HFFc6 (cell line): ENCODE measurements around the gene NDUFS4. TPM values are rescaled to one million over a fixed set of nuclear protein-coding genes. Genes with fewer than 3 reads are reported as not detected.

Source experiments
- DNase-seq: peaks from one replicate; pipeline ENCODE4 v3.0.0-alpha.2; 2018
- H3K27ac Mint-ChIP-seq: 2 replicates; pipeline ENCODE4 v1.8.0; 2020; ENCODE audit warnings: mild to moderate bottlenecking, mixed read lengths
- H3K27me3 Mint-ChIP-seq: 2 replicates; pipeline ENCODE4 v1.8.0; 2021; ENCODE audit warnings: mild to moderate bottlenecking, moderate library complexity, mixed read lengths; ENCODE audit not compliant: insufficient read depth
- H3K36me3 Mint-ChIP-seq: 2 replicates; pipeline ENCODE4 v1.8.0; 2021; ENCODE audit warnings: low read depth, mixed read lengths
- H3K4me1 Mint-ChIP-seq: 2 replicates; pipeline ENCODE4 v1.8.0; 2020; ENCODE audit warnings: low read depth, mixed read lengths
- H3K4me3 Mint-ChIP-seq: 2 replicates; pipeline ENCODE4 v1.8.0; 2020; ENCODE audit warnings: mild to moderate bottlenecking, moderate library complexity, mixed read lengths
- H3K9me3 Mint-ChIP-seq: 2 replicates; pipeline ENCODE4 v1.8.0; 2020; ENCODE audit warnings: mild to moderate bottlenecking, mixed read lengths
- total RNA-seq, 6 experiments: library from RNA; stranded (reverse); fragmentation: NEBNext Ultra II Directional; extraction: Animal tissue kit (Norgen Biotek cat#: 25700); gene quantifications; 2 replicates in 1 of 6; 3 replicates in 5 of 6; pipeline ENCODE4 v1.2.3, GENCODE V29; 2021
- TF ChIP-seq, protein P1 (sequence below): fragments of 200-600 bp; sonication (generic); IDR thresholded peaks from 2 replicates; pipeline ENCODE4 v1.5.0; 2021; ENCODE audit warnings: antibody characterized with exemption, mild to moderate bottlenecking

The NDUFS4 gene
- total RNA-seq, 6 experiments from 2014 or later, result 93.7 to 116 (median 105) TPM

DNA sequence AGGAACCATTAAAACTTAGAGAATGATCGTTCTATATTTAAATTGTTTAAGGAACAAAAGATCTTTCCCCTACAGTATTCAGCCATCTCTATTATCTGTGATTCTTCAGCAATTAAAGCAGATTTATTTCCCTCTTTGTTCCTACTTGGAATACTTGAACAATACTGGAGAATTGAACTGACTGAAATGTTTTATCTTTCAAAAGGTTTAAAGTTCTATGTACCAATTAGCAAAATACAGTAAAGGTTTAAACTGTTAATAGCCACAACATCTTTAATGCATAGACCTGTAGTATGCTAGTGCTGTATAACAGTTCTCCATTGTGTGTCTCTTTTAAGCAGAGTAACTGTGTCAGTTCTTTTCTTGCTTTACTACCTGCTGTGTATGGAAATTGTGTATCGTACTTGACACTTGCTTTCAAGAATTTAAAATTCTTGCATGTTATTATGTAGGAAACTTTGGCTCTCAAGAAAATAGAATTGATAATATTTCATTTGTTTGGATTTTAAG lies 54.0 kb downstream of the NDUFS4 start:
- Mint-ChIP-seq H3K27me3 (no peaks in the 10 kb centered on the region), H3K4me1 (no peaks in the 10 kb centered on the region), H3K4me3 (no peak overlapping the region)

DNA sequence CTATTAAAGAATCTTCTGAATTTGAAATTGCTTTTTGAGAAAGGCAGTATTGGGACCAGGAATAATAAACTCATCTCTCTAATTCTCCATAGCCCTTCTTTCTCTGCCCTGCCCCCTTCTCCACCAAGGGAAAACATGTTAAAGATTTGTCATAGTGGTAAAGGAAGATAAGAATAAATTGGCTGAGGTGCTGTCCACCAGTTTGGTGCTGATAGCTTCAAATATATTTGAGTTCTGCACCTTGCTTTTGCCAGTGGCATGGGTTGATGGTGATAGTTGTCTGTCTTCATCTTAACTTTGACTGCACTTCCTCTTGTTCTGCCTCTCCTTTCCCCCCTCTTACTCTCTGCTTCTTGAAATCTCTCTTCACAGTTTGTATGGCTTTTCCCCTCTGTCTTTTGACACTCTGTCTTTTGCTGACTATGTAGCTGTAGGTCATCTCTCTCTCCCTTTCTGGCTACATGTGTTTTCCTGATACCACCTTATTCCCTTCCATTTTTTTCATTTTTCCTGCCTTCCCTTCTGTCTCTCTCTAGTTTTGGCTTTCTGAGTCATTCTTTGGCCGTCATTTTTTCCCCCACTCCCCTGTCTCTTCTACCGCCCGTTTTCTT lies 56.6 kb downstream of the NDUFS4 start:
- no peaks in the 10 kb centered on the region for H3K27me3 Mint-ChIP-seq
- TF ChIP-seq, protein P1, sequence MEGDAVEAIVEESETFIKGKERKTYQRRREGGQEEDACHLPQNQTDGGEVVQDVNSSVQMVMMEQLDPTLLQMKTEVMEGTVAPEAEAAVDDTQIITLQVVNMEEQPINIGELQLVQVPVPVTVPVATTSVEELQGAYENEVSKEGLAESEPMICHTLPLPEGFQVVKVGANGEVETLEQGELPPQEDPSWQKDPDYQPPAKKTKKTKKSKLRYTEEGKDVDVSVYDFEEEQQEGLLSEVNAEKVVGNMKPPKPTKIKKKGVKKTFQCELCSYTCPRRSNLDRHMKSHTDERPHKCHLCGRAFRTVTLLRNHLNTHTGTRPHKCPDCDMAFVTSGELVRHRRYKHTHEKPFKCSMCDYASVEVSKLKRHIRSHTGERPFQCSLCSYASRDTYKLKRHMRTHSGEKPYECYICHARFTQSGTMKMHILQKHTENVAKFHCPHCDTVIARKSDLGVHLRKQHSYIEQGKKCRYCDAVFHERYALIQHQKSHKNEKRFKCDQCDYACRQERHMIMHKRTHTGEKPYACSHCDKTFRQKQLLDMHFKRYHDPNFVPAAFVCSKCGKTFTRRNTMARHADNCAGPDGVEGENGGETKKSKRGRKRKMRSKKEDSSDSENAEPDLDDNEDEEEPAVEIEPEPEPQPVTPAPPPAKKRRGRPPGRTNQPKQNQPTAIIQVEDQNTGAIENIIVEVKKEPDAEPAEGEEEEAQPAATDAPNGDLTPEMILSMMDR, result no peak
- no peak for DNase-seq
- no peak overlapping the region for H3K27ac Mint-ChIP-seq
- no peak overlapping the region for H3K4me3 Mint-ChIP-seq
- H3K9me3 Mint-ChIP-seq, result no peaks in the 10 kb centered on the region
- H3K36me3 Mint-ChIP-seq, result peaks cover 1% of the 10 kb centered on the region
- H3K4me1 Mint-ChIP-seq, result no peaks in the 10 kb centered on the region

More for the DNA sequence above, 54.0 kb downstream of the NDUFS4 start:
- DNase-seq, result no peak
- H3K27ac Mint-ChIP-seq, result no peak overlapping the region
- H3K9me3 Mint-ChIP-seq, result no peaks in the 10 kb centered on the region
- TF ChIP-seq, protein P1, result no peak
- H3K36me3 Mint-ChIP-seq, result peaks cover 7% of the 10 kb centered on the region; the same call in 1 of the 2 replicates

- H3K36me3 Mint-ChIP-seq, result peaks cover 36% of the 10 kb centered on the region
- H3K9me3 Mint-ChIP-seq, result peaks cover 20% of the 10 kb centered on the region; the same call in 1 of the 2 replicates
- no peak for DNase-seq
- H3K4me1 Mint-ChIP-seq, result peaks cover 7% of the 10 kb centered on the region; the same call in 1 of the 2 replicates
- no peaks in the 10 kb centered on the region; the same call in 1 of the 2 replicates for H3K27me3 Mint-ChIP-seq
- H3K27ac Mint-ChIP-seq, result no peak overlapping the region
- TF ChIP-seq, protein P1, result no peak
- H3K4me3 Mint-ChIP-seq, result no peak overlapping the region
Observed at GRCh38 chr5:53631251-53631650, 70.8 kb downstream of the NDUFS4 start.

DNA sequence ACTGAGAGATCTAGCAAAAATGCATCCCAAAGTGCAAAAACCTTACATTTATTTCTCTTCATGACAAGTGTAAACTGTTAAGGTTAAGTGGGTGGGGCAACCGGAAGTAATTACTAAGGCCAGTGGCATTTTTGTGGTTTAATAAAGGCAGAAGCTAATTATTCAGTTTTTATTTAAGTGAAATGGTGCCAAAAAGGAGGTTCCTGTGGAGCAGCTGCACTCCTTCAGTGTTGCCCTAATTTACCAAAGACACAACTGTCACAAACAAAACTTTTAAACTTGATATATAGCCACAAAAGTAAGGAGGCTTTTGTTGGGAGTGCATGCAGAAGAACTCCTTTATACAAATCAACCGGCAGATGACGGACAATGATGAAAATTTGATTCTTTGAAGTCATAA lies 81.6 kb downstream of the NDUFS4 start:
- Mint-ChIP-seq H3K36me3 (peaks cover 12% of the 10 kb centered on the region), H3K4me1 (peaks cover 37% of the 10 kb centered on the region), H3K27ac (peak overlapping the region; percentile 17; the same call in 1 of the 2 replicates), H3K27me3 (no peaks in the 10 kb centered on the region), H3K9me3 (no peaks in the 10 kb centered on the region), H3K4me3 (no peak overlapping the region)
- TF ChIP-seq, protein P1, result no peak
- DNase-seq, result peak; percentile 7

DNA sequence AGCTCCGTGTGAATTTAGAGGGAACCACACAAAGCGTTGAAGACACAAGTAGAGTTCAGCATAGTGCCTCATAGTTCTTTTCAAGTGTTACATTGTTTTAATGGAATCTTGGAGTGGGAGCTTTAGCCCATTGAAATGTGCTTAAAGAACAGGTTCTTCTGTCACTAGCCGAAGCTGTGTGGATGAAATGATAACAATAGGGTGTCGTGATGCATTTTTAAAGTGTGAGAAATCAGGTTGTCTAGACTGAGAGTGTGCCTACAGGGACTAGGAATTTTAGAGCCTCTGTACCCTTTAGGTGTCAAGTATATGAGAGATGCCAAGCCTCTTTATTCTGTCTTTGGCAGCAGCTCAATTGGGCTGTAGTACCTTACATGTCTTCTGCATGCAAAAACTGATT lies 83.0 kb downstream of the NDUFS4 start:
- H3K4me3 Mint-ChIP-seq, result no peak overlapping the region

More for the DNA sequence above, 83.0 kb downstream of the NDUFS4 start:
- H3K27me3 Mint-ChIP-seq, result no peaks in the 10 kb centered on the region
- H3K9me3 Mint-ChIP-seq, result no peaks in the 10 kb centered on the region
- no peak overlapping the region for H3K27ac Mint-ChIP-seq
- TF ChIP-seq, protein P1, result no peak
- no peak for DNase-seq
- peaks cover 25% of the 10 kb centered on the region for H3K36me3 Mint-ChIP-seq
- H3K4me1 Mint-ChIP-seq, result peaks cover 37% of the 10 kb centered on the region
